Fibroblast of the conjunctiva (primary cell): Measurements from ENCODE around the gene INSYN2A.
A peak's percentile ranks its signal among the peaks of the same experiment; 100 is the strongest.

Source experiments
- DNase-seq: peaks from one replicate; pipeline ENCODE4 v3.0.0-alpha.2; 2010; ENCODE audit warnings: low read depth

The INSYN2A gene

GRCh38 chr10:127154831-127155620 is 41.4 kb downstream of the INSYN2A start:
- DNase-seq: no peak

GRCh38 chr10:127153181-127153580 is 43.2 kb downstream of the INSYN2A start:
- no peak for DNase-seq

GRCh38 chr10:127151981-127152699 is 44.3 kb downstream of the INSYN2A start:
- no peak for DNase-seq

- no peak for DNase-seq
Observed at GRCh38 chr10:127151541-127151940, 44.9 kb downstream of the INSYN2A start.

DNA sequence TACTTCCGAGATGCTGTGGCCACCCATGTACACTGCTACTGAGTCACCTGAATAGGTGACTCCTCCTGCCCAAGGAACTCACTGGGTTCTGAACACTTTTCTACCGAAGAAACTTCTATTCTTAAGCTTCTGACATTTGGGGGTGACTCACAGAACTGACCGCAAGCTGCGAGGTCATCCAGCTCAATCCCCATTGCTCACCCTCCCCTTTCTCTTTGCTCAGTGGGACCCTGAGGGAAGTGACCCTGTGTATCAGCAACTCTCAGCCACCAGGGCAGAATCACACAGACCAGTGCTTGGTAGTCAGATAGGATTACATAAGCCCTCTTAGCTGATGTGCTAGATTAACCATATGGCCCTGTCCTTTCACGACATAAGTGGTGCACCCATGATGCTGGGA is 46.3 kb downstream of the INSYN2A start:
- no peak for DNase-seq

DNA sequence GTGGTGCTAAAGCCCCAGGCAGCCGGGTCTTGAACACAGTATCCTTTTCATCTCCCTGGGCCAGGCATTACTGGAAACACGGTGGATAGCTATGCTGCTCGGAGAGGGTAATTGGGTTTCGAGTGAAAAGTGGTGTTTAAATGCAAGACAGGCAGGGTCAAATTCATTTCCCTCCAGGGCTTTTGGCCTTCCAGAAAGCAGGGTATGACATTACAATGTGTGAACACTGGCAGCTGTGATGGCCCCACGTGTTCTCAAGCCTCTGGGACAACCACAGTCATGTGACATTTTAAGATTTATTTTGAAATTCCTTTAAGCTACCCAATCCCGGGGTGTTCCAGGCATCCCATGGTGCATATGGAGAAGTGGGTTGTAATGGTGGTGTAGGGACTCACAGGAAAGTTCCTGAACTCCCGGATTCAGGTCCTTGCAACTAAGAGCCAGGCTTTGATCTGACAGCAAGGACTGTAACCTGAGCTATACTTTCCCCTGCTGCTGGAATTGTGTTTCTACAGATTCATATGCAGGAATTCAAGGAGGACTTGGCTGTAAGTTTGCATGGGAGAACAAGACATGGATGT is 46.8 kb downstream of the INSYN2A start:
- DNase-seq: no peak

- DNase-seq: no peak
Observed at GRCh38 chr10:127148933-127149220, 47.5 kb downstream of the INSYN2A start.

GRCh38 chr10:127148066-127148932 is 48.1 kb downstream of the INSYN2A start:
- peak; percentile 55 for DNase-seq

- no peak for DNase-seq
Observed at GRCh38 chr10:127146661-127147060, 49.7 kb downstream of the INSYN2A start.
